Measurements from ENCODE around the gene APOL3.
A peak's percentile ranks its signal among the peaks of the same experiment; 100 is the strongest.

The APOL3 gene

GRCh38 chr22:36113121-36113520 is 47.4 kb downstream of the APOL3 start:
- Histone ChIP-seq H3K4me2 (ENCODE audit: low read length) (no peak overlapping the region), H3K36me3 (ENCODE audit: control insufficient read depth, insufficient read depth, low read length) (no peaks in the 10 kb centered on the region), H3K4me3 (ENCODE audit: low read depth, low read length) (no peak overlapping the region), H3K9ac (no peak overlapping the region), H3K27ac (no peak overlapping the region), H3K9me3 (ENCODE audit: control insufficient read depth, low read length) (no peaks in the 10 kb centered on the region), H2AFZ (no peak overlapping the region), H3K4me1 (peaks cover 5% of the 10 kb centered on the region), H3K27me3 (ENCODE audit: control insufficient read depth, insufficient read depth, low read length) (no peaks in the 10 kb centered on the region), H3K79me2 (no peaks in the 10 kb centered on the region)
- TF ChIP-seq CTCF (IDR thresholded peaks at IDR 0.05): no peak

GRCh38 chr22:36111316-36111715 is 49.2 kb downstream of the APOL3 start:
- Histone ChIP-seq H3K4me1 (no peaks in the 10 kb centered on the region), H3K27ac (no peak overlapping the region), H3K79me2 (no peaks in the 10 kb centered on the region), H3K36me3 (ENCODE audit: control insufficient read depth, insufficient read depth, low read length) (no peaks in the 10 kb centered on the region), H3K27me3 (ENCODE audit: control insufficient read depth, insufficient read depth, low read length) (no peaks in the 10 kb centered on the region), H3K4me2 (ENCODE audit: low read length) (no peak overlapping the region), H3K4me3 (ENCODE audit: low read depth, low read length) (no peak overlapping the region), H2AFZ (no peak overlapping the region), H3K9me3 (ENCODE audit: control insufficient read depth, low read length) (no peaks in the 10 kb centered on the region), H3K9ac (no peak overlapping the region)
- no peak for TF ChIP-seq CTCF (IDR thresholded peaks at IDR 0.05)

GRCh38 chr22:36110306-36110881 is 50.2 kb downstream of the APOL3 start:
- H3K4me2 ChIP-seq (ENCODE audit: low read length): no peak overlapping the region
- H3K9ac ChIP-seq: no peak overlapping the region
- no peaks in the 10 kb centered on the region for H3K79me2 ChIP-seq
- H3K36me3 ChIP-seq (ENCODE audit: control insufficient read depth, insufficient read depth, low read length): no peaks in the 10 kb centered on the region
- H3K9me3 ChIP-seq (ENCODE audit: control insufficient read depth, low read length): no peaks in the 10 kb centered on the region
- no peak for TF ChIP-seq CTCF (IDR thresholded peaks at IDR 0.05)
- H3K4me3 ChIP-seq (ENCODE audit: low read depth, low read length): no peak overlapping the region
- no peak overlapping the region for H3K27ac ChIP-seq
- peak overlapping the region; percentile 33 for H2AFZ ChIP-seq
- H3K4me1 ChIP-seq: no peaks in the 10 kb centered on the region
- H3K27me3 ChIP-seq (ENCODE audit: control insufficient read depth, insufficient read depth, low read length): no peaks in the 10 kb centered on the region

DNA sequence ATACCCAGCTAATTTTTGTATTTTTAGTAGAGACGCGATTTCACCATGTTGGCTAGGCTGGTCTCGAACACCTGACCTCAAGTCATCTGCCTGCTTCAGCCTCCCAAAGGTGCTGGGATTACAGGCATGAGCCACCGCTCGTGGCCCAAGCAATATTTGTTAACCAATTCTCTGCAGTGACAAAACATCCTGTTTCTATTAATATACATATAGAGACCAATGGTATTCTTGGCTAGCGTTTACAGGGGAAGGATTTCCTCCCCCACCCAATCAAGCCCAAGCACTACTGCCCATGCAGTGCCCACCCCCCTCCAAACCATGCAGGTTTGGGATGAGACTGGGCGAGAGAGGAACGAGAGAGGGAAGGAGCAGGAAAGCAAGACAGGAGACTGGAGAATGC is 53.1 kb downstream of the APOL3 start:
- H3K4me3 ChIP-seq (ENCODE audit: low read depth, low read length): no peak overlapping the region
- H3K4me2 ChIP-seq (ENCODE audit: low read length): no peak overlapping the region
- no peak overlapping the region for H2AFZ ChIP-seq
- H3K79me2 ChIP-seq: no peaks in the 10 kb centered on the region
- no peak overlapping the region for H3K9ac ChIP-seq
- H3K36me3 ChIP-seq (ENCODE audit: control insufficient read depth, insufficient read depth, low read length): no peaks in the 10 kb centered on the region
- H3K9me3 ChIP-seq (ENCODE audit: control insufficient read depth, low read length): no peaks in the 10 kb centered on the region
- no peak overlapping the region for H3K27ac ChIP-seq
- H3K4me1 ChIP-seq: no peaks in the 10 kb centered on the region
- no peaks in the 10 kb centered on the region for H3K27me3 ChIP-seq (ENCODE audit: control insufficient read depth, insufficient read depth, low read length)
- TF ChIP-seq CTCF (IDR thresholded peaks at IDR 0.05): no peak

- Histone ChIP-seq H3K4me2 (ENCODE audit: low read length) (no peak overlapping the region), H3K9ac (no peak overlapping the region), H3K36me3 (ENCODE audit: control insufficient read depth, insufficient read depth, low read length) (no peaks in the 10 kb centered on the region), H3K4me1 (no peaks in the 10 kb centered on the region), H3K27me3 (ENCODE audit: control insufficient read depth, insufficient read depth, low read length) (no peaks in the 10 kb centered on the region), H2AFZ (no peak overlapping the region), H3K4me3 (ENCODE audit: low read depth, low read length) (no peak overlapping the region), H3K27ac (no peak overlapping the region), H3K9me3 (ENCODE audit: control insufficient read depth, low read length) (no peaks in the 10 kb centered on the region), H3K79me2 (no peaks in the 10 kb centered on the region)
- TF ChIP-seq CTCF (IDR thresholded peaks at IDR 0.05): no peak
Measured at GRCh38 chr22:36106910-36107309, 53.6 kb downstream of the APOL3 start.
